Neural progenitor cell (in vitro differentiated cells): Measurements from ENCODE around the gene NDUFA12. TPM values are rescaled to one million over a fixed set of nuclear protein-coding genes. Genes with fewer than 3 reads are reported as not detected.

ENCODE experiments used
- DNase-seq: peaks from one replicate; pipeline ENCODE4 v3.0.0-alpha.2; 2016; ENCODE audit warnings: low spot score
- H2AFZ ChIP-seq: fragments of 200-600 bp; sonication (generic); replicated peaks from 2 replicates; pipeline ENCODE4 v1.6.1; 2016; ENCODE audit warnings: antibody characterized with exemption
- H3F3A ChIP-seq: fragments of 200-600 bp; sonication (generic); 2 replicates; pipeline ENCODE4 v1.6.1; 2016; ENCODE audit warnings: antibody characterized with exemption, low read depth
- H3K27ac ChIP-seq: fragments of 200-600 bp; sonication (generic); 2 replicates; pipeline ENCODE4 v1.5.1; 2016; ENCODE audit warnings: mild to moderate bottlenecking
- H3K27me3 ChIP-seq: fragments of 200-600 bp; sonication (generic); 2 replicates; pipeline ENCODE4 v1.6.1; 2016; ENCODE audit warnings: mild to moderate bottlenecking, moderate library complexity
- H3K36me3 ChIP-seq: fragments of 200-600 bp; sonication (generic); 2 replicates; pipeline ENCODE4 v1.5.1; 2016
- H3K4me1 ChIP-seq: fragments of 200-600 bp; sonication (generic); 2 replicates; pipeline ENCODE4 v1.6.1; 2016; ENCODE audit warnings: mixed run types
- H3K4me2 ChIP-seq: fragments of 200-600 bp; sonication (generic); 2 replicates; pipeline ENCODE4 v1.6.1; 2016
- H3K4me3 ChIP-seq: fragments of 200-600 bp; sonication (generic); 2 replicates; pipeline ENCODE4 v1.5.1; 2016
- H3K79me2 ChIP-seq: fragments of 200-600 bp; sonication (generic); 2 replicates; pipeline ENCODE4 v1.6.1; 2016; ENCODE audit warnings: low read depth
- H3K9ac ChIP-seq: fragments of 200-600 bp; sonication (generic); 2 replicates; pipeline ENCODE4 v1.6.1; 2016
- H3K9me3 ChIP-seq: fragments of 200-600 bp; sonication (generic); 2 replicates; pipeline ENCODE4 v1.5.1; 2016; ENCODE audit warnings: low read depth
- H4K20me1 ChIP-seq: fragments of 200-600 bp; sonication (generic); 2 replicates; pipeline ENCODE4 v1.6.1; 2016; ENCODE audit warnings: low read depth
- H3K27ac Mint-ChIP-seq: 3 replicates; pipeline ENCODE4 v1.8.0; 2021; ENCODE audit warnings: mixed read lengths
- H3K27me3 Mint-ChIP-seq: 2 replicates; pipeline ENCODE4 v1.8.0; 2022; ENCODE audit warnings: low read depth, mild to moderate bottlenecking, inconsistent platforms, moderate library complexity, mixed read lengths; ENCODE audit not compliant: insufficient read depth
- H3K36me3 Mint-ChIP-seq: 3 replicates; pipeline ENCODE4 v1.8.0; 2021; ENCODE audit warnings: mixed read lengths
- H3K4me1 Mint-ChIP-seq: 3 replicates; pipeline ENCODE4 v1.8.0; 2021; ENCODE audit warnings: mixed read lengths
- H3K4me3 Mint-ChIP-seq: 3 replicates; pipeline ENCODE4 v1.8.0; 2021; ENCODE audit warnings: mild to moderate bottlenecking, moderate library complexity, mixed read lengths
- H3K9me3 Mint-ChIP-seq: 3 replicates; pipeline ENCODE4 v1.8.0; 2020; ENCODE audit warnings: mixed read lengths
- CTCF ChIP-seq: fragments of 200-600 bp; sonication (generic); IDR thresholded peaks from 2 replicates; pipeline ENCODE4 v1.5.1; 2017; ENCODE audit warnings: antibody characterized with exemption, mild to moderate bottlenecking
- EZH2 ChIP-seq: fragments of 200-600 bp; sonication (generic); IDR thresholded peaks from 2 replicates; pipeline ENCODE4 v1.6.1; 2017; ENCODE audit warnings: antibody characterized with exemption, mild to moderate bottlenecking, moderate library complexity
- EZH2phosphoT487 ChIP-seq: fragments of 200-600 bp; sonication (generic); IDR thresholded peaks from 2 replicates; pipeline ENCODE4 v1.6.1; 2017; ENCODE audit warnings: antibody characterized with exemption
- total RNA-seq: library from RNA; depleted of rRNA; stranded (reverse); fragments of >200 nt; gene quantifications from 2 replicates; pipeline ENCODE4 v1.2.3, GENCODE V29; 2015; ENCODE audit warnings: low replicate concordance

Gene NDUFA12
- total RNA-seq, 1 donor from 2014 or later, result 170 TPM

GRCh38 chr12:95034750-95035149 lies 31.3 kb upstream of the NDUFA12 start:
- no peak overlapping the region for H3K27ac Mint-ChIP-seq
- H3K27me3 ChIP-seq, result no peaks in the 10 kb centered on the region
- no peaks in the 10 kb centered on the region for H3K9me3 ChIP-seq
- no peak overlapping the region for H3K27ac ChIP-seq
- H3K9ac ChIP-seq, result no peak overlapping the region
- H3F3A ChIP-seq, result no peaks in the 10 kb centered on the region
- H3K36me3 ChIP-seq, result peaks cover 15% of the 10 kb centered on the region
- no peak overlapping the region for H2AFZ ChIP-seq
- no peaks in the 10 kb centered on the region for H3K4me1 ChIP-seq
- peaks cover 13% of the 10 kb centered on the region for H3K36me3 Mint-ChIP-seq
- no peak overlapping the region for H3K4me3 ChIP-seq
- H3K9me3 Mint-ChIP-seq, result no peaks in the 10 kb centered on the region
- no peak overlapping the region for H3K4me2 ChIP-seq
- H3K4me1 Mint-ChIP-seq, result no peaks in the 10 kb centered on the region
- H4K20me1 ChIP-seq, result peaks cover 3% of the 10 kb centered on the region
- H3K4me3 Mint-ChIP-seq, result no peak overlapping the region
- no peaks in the 10 kb centered on the region for H3K79me2 ChIP-seq
- TF ChIP-seq EZH2phosphoT487, result no peak
- no peak for TF ChIP-seq CTCF
- no peak for TF ChIP-seq EZH2
- no peak for DNase-seq
- no peaks in the 10 kb centered on the region for H3K27me3 Mint-ChIP-seq

GRCh38 chr12:95022477-95022876 lies 19.0 kb upstream of the NDUFA12 start:
- Histone ChIP-seq H3K27ac (no peak overlapping the region), H3K4me1 (no peaks in the 10 kb centered on the region), H3K27me3 (no peaks in the 10 kb centered on the region), H3K4me2 (no peak overlapping the region), H3K9ac (no peak overlapping the region), H3K36me3 (peaks cover 15% of the 10 kb centered on the region), H3K4me3 (no peak overlapping the region), H3K9me3 (no peaks in the 10 kb centered on the region), H3F3A (no peaks in the 10 kb centered on the region), H3K79me2 (no peaks in the 10 kb centered on the region), H2AFZ (no peak overlapping the region), H4K20me1 (no peaks in the 10 kb centered on the region)
- Mint-ChIP-seq H3K9me3 (no peaks in the 10 kb centered on the region), H3K27me3 (peaks cover 2% of the 10 kb centered on the region), H3K27ac (no peak overlapping the region), H3K4me3 (no peak overlapping the region), H3K4me1 (no peaks in the 10 kb centered on the region), H3K36me3 (peaks cover 6% of the 10 kb centered on the region)
- no peak for DNase-seq
- TF ChIP-seq EZH2phosphoT487 (no peak), EZH2 (no peak), CTCF (no peak)

- no peak overlapping the region for H3K4me3 Mint-ChIP-seq
- no peaks in the 10 kb centered on the region for H3K9me3 Mint-ChIP-seq
- Histone ChIP-seq H4K20me1 (no peaks in the 10 kb centered on the region), H3F3A (no peaks in the 10 kb centered on the region), H3K9me3 (no peaks in the 10 kb centered on the region), H3K36me3 (peaks cover 10% of the 10 kb centered on the region), H2AFZ (no peak overlapping the region), H3K27me3 (no peaks in the 10 kb centered on the region), H3K4me3 (no peak overlapping the region), H3K4me2 (no peak overlapping the region), H3K4me1 (no peaks in the 10 kb centered on the region), H3K9ac (no peak overlapping the region), H3K27ac (no peak overlapping the region), H3K79me2 (no peaks in the 10 kb centered on the region)
- peaks cover 7% of the 10 kb centered on the region for H3K36me3 Mint-ChIP-seq
- peaks cover 2% of the 10 kb centered on the region for H3K27me3 Mint-ChIP-seq
- no peaks in the 10 kb centered on the region for H3K4me1 Mint-ChIP-seq
- no peak for TF ChIP-seq EZH2phosphoT487
- no peak for TF ChIP-seq EZH2
- TF ChIP-seq CTCF, result no peak
- H3K27ac Mint-ChIP-seq, result no peak overlapping the region
- no peak for DNase-seq
These were observed 14.0 kb upstream of the NDUFA12 start for GRCh38 chr12:95017482-95017881.
